Skeletal muscle cell (primary cell): ENCODE results near the gene MARK1.

ENCODE experiments used
- DNase-seq: peaks from one replicate; pipeline ENCODE4 v3.0.0-alpha.2; 2010; ENCODE audit warnings: low read depth
- H3K4me3 ChIP-seq: 2 replicates; pipeline ENCODE4 v1.5.1; 2011; ENCODE audit warnings: low read depth, mild to moderate bottlenecking, control low read depth, low read length, moderate library complexity

The MARK1 gene

GRCh38 chr1:220702733-220703270 is 174.9 kb downstream of the MARK1 start:
- no peak overlapping the region for H3K4me3 ChIP-seq
- DNase-seq, result no peak

GRCh38 chr1:220703305-220703704 is 175.4 kb downstream of the MARK1 start:
- no peak overlapping the region for H3K4me3 ChIP-seq
- DNase-seq, result no peak

GRCh38 chr1:220705782-220706181 is 177.8 kb downstream of the MARK1 start:
- no peak overlapping the region for H3K4me3 ChIP-seq
- DNase-seq, result no peak

GRCh38 chr1:220706480-220706879 is 178.5 kb downstream of the MARK1 start:
- no peak for DNase-seq
- H3K4me3 ChIP-seq, result no peak overlapping the region

GRCh38 chr1:220707160-220707559 is 179.2 kb downstream of the MARK1 start:
- no peak for DNase-seq
- H3K4me3 ChIP-seq, result no peak overlapping the region

- H3K4me3 ChIP-seq, result no peak overlapping the region
- DNase-seq, result no peak
Observed at GRCh38 chr1:220708244-220708643, 180.3 kb downstream of the MARK1 start.

GRCh38 chr1:220708936-220709801 is 181.2 kb downstream of the MARK1 start:
- H3K4me3 ChIP-seq, result no peak overlapping the region
- no peak for DNase-seq

GRCh38 chr1:220710333-220710732 is 182.4 kb downstream of the MARK1 start:
- no peak for DNase-seq
- H3K4me3 ChIP-seq, result no peak overlapping the region

GRCh38 chr1:220711056-220711809 is 183.3 kb downstream of the MARK1 start:
- DNase-seq, result no peak
- no peak overlapping the region for H3K4me3 ChIP-seq
